Measurements from ENCODE around the gene ARMCX5.
A peak's percentile ranks its signal among the peaks of the same experiment; 100 is the strongest.

ARMCX5 gene

DNA sequence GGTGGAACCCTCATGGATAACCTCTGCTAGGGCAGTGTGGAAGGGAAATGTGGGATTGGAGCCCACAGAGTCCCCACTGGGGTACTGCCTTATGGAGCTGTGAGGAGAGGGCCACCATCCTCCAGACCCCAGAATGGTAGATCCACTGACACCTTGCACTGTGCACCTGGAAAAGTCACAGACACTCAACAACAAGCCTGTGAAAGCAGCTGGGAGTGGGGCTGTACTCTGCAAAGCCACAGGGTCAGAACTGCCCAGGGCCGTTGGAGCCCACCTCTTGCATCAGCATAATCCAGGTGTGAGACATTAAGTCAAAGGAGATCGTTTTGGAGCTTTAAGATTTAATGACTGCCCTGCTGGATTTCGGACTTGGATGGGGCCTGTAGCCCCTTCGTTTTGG is 11.6 kb downstream of the ARMCX5 start:
- H3K4me2 ChIP-seq = no peak overlapping the region
- peaks cover 17 to 49% (median 33%) of the 10 kb centered on the region in 11 experiments; a peak in 20 of 22 replicates for H3K36me3 ChIP-seq
- H3K9me3 ChIP-seq (replicated peaks in 1 of 11) = peaks cover 17 to 39% (median 25%) of the 10 kb centered on the region in 11 experiments
- H3K9ac ChIP-seq = no peak overlapping the region
- TF ChIP-seq Cebpa-rat (IDR thresholded peaks at IDR 0.05) = no peak
- no peaks in the 10 kb centered on the region for H3K27me3 ChIP-seq
- H3K27ac ChIP-seq = no peak overlapping the region
- H4K20me1 ChIP-seq = no peaks in the 10 kb centered on the region
- peaks cover 0 to 7% (median 0%) of the 10 kb centered on the region in 10 experiments; a peak in 1 of 20 replicates for H3K4me1 ChIP-seq
- H3K4me3 ChIP-seq = no peak overlapping the region

- Histone ChIP-seq H3K4me2 (no peak overlapping the region), H3K9ac (no peak overlapping the region), H3K27ac (no peak overlapping the region), H3K9me3 (replicated peaks in 1 of 11) (peaks cover 60 to 86% (median 74%) of the 10 kb centered on the region in 11 experiments), H3K4me1 (peaks cover 0 to 11% (median 0%) of the 10 kb centered on the region in 10 experiments; a peak in 1 of 20 replicates), H3K4me3 (no peak overlapping the region), H3K27me3 (no peaks in the 10 kb centered on the region), H3K36me3 (peaks cover 10 to 56% (median 27%) of the 10 kb centered on the region in 11 experiments; a peak in 19 of 22 replicates), H4K20me1 (no peaks in the 10 kb centered on the region)
- no peak for TF ChIP-seq Cebpa-rat (IDR thresholded peaks at IDR 0.05)
Measured at GRCh38 chrX:102624105-102624504, 24.8 kb downstream of the ARMCX5 start.

DNA sequence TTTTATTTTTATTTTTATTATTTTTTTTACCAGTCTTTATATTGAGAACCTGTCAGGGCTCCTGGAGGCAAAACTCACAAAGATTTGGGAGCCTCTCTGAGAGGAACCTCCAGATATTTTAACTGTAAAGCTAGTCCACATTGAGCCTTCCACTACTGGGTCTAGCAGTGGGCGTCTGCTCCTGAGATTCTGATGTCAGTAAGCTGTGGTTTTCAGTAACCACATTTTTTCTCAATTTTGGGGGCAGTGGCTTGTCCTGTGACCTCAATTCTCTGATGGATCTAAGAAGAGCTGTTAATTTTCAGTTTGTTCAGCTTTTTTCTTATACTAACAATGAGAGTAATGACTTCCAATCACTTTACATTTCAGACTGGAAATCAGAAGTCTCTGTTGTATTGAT is 28.3 kb downstream of the ARMCX5 start:
- Histone ChIP-seq H3K9me3 (replicated peaks in 1 of 11) (peaks cover 26 to 52% (median 39%) of the 10 kb centered on the region in 11 experiments; a peak in 21 of 22 replicates), H3K4me1 (peaks cover 0 to 11% (median 0%) of the 10 kb centered on the region in 10 experiments; a peak in 1 of 20 replicates), H3K4me3 (no peak overlapping the region), H3K27ac (no peak overlapping the region), H3K27me3 (no peaks in the 10 kb centered on the region), H3K36me3 (peaks cover 0 to 34% (median 13%) of the 10 kb centered on the region in 11 experiments; a peak in 15 of 22 replicates), H3K9ac (no peak overlapping the region), H4K20me1 (no peaks in the 10 kb centered on the region), H3K4me2 (peak overlapping the region in 1 of 11 experiments; percentile 16; a peak in 1 of 22 replicates)
- no peak for TF ChIP-seq Cebpa-rat (IDR thresholded peaks at IDR 0.05)

DNA sequence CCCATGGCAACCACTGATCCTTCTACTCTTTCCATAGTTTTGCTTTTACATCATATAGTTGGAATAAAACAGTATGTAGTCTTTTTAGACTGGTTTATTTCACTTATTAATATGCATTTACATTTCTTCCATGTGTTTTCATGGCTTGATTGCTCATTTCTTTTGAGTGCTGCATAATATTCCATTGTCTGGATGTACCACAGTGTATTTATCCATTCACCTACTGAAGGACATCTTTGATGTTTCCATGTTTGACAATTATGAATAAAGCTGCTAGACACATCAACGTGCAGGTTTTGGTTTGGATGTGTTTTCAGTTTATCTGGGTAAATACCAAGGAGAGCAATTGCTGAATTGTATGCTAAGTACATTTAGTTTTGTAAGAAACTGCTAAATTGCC is 38.2 kb downstream of the ARMCX5 start:
- Histone ChIP-seq H3K4me2 (no peak overlapping the region), H3K4me1 (peaks cover 0 to 7% (median 0%) of the 10 kb centered on the region in 10 experiments; a peak in 2 of 20 replicates), H3K4me3 (no peak overlapping the region), H3K9ac (no peak overlapping the region), H3K27ac (no peak overlapping the region), H3K9me3 (replicated peaks in 1 of 11) (peaks cover 0 to 31% (median 15%) of the 10 kb centered on the region in 11 experiments; a peak in 18 of 22 replicates), H4K20me1 (no peaks in the 10 kb centered on the region), H3K36me3 (peaks cover 0 to 14% (median 8%) of the 10 kb centered on the region in 11 experiments; a peak in 8 of 22 replicates), H3K27me3 (no peaks in the 10 kb centered on the region)
- no peak for TF ChIP-seq Cebpa-rat (IDR thresholded peaks at IDR 0.05)

- H3K9ac ChIP-seq = no peak overlapping the region
Measured at GRCh38 chrX:102650903-102651241, 51.6 kb downstream of the ARMCX5 start.

GRCh38 chrX:102651242-102652011 is 52.1 kb downstream of the ARMCX5 start, which contains the start of gene GPRASP1:
TSS of gene GPRASP1 (plus strand) at chrX:102651483. CDS start at chrX:102653914, 2,431 bp downstream.
- Histone ChIP-seq H3K4me3 (no peak within 1 kb of the TSS), H3K4me2 (no peak within 1 kb of the TSS), H4K20me1 (no peaks in the 10 kb centered on the region), H3K27ac (no peak within 1 kb of the TSS), H3K36me3 (peaks cover 0 to 3% (median 0%) of the 10 kb centered on the region in 11 experiments; a peak in 1 of 22 replicates), H3K27me3 (no peaks in the 10 kb centered on the region), H3K9ac (no peak within 1 kb of the TSS), H3K9me3 (replicated peaks in 1 of 11) (peaks cover 21 to 34% (median 28%) of the 10 kb centered on the region in 11 experiments), H3K4me1 (no peaks in the 10 kb centered on the region)
- TF ChIP-seq Cebpa-rat (IDR thresholded peaks at IDR 0.05) = no peak

More at GRCh38 chrX:102650903-102651241, 51.6 kb downstream of the ARMCX5 start:
- H3K36me3 ChIP-seq = peaks cover 0 to 3% (median 0%) of the 10 kb centered on the region in 11 experiments; a peak in 2 of 22 replicates
- peaks cover 21 to 38% (median 31%) of the 10 kb centered on the region in 11 experiments for H3K9me3 ChIP-seq (replicated peaks in 1 of 11)
- H3K4me3 ChIP-seq = no peak overlapping the region
- no peaks in the 10 kb centered on the region for H3K4me1 ChIP-seq
- no peaks in the 10 kb centered on the region for H3K27me3 ChIP-seq
- no peak overlapping the region for H3K4me2 ChIP-seq
- no peak for TF ChIP-seq Cebpa-rat (IDR thresholded peaks at IDR 0.05)
- H3K27ac ChIP-seq = no peak overlapping the region
- no peaks in the 10 kb centered on the region for H4K20me1 ChIP-seq

DNA sequence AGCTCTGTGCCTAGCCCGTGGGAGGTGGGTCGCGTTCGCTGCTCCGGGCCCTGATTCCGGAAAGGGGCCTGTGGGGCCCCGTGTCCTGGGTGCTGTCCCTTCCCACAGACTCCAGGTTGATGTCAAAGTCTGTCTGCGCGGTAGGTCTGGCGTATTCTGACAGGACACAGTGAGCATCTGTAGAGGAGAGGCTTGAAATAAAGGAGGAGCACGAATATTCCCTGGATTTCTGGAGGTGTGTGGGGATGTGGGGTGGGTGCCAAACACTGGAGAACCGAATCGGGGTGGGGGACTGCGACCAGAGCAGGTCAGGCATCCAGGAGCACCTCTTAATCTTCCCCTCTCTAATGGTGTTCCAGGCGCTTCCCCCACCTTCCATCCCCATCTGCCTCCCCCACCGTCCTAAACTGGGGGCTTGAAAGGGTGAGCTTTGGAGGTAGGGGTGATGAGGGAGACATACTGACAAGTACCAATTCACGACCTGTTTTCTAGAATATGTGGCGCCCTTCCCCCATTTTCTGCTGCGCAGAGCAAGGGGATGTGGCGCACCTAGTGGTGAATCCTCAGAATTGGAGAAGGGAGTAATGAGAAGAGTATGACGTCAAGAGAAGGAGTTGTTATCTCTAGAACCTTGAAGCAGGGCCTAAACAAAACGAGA is 52.8 kb downstream of the ARMCX5 start:
- Histone ChIP-seq H3K9me3 (replicated peaks in 1 of 11) (peaks cover 21 to 34% (median 28%) of the 10 kb centered on the region in 11 experiments), H3K27me3 (no peaks in the 10 kb centered on the region), H3K4me3 (no peak overlapping the region), H3K4me2 (no peak overlapping the region), H3K9ac (no peak overlapping the region), H4K20me1 (no peaks in the 10 kb centered on the region), H3K27ac (no peak overlapping the region), H3K36me3 (peaks cover 0 to 3% (median 0%) of the 10 kb centered on the region in 11 experiments; a peak in 1 of 22 replicates), H3K4me1 (no peaks in the 10 kb centered on the region)
- no peak for TF ChIP-seq Cebpa-rat (IDR thresholded peaks at IDR 0.05)

Data from BLaER1 treated with 17β-estradiol and CSF1 and Interleukin-3, amounts not matched to agents 10 nM and 100 nM (cell line).